ENCODE results near the gene TAOK3.
A peak's percentile ranks its signal among the peaks of the same experiment; 100 is the strongest.

The TAOK3 gene

DNA sequence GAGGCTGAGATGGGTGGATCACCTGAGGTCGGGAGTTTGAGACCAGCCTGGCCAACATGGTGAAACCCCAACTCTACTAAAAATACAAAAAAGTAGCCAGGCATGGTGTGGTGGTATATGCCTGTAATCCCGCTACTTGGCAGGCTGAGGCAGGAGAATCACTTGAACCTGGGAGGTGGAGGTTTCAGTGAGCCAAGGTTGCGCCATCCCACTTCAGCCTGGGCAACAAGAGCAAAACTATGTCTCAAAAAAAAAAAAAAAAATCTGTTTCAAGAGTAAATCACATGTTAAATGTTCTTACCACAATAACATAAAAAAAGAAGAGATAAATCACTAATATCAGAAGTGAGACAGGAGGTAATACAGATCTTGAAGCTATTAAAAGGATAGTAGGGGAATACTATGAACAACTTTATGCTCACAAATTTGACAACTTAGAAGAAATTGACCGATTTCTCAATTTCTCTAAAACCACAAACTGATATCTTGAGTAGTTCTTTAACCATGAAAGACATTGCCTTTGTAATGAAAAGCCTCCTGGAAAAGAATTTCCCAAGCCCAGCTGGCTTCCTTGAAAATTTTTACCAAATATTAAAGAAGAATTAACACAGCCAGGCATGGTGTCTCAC lies 37.7 kb downstream of the TAOK3 start:
- no peak for DNase-seq

- no peak for DNase-seq
These were observed 38.5 kb downstream of the TAOK3 start for GRCh38 chr12:118334241-118334640.

DNA sequence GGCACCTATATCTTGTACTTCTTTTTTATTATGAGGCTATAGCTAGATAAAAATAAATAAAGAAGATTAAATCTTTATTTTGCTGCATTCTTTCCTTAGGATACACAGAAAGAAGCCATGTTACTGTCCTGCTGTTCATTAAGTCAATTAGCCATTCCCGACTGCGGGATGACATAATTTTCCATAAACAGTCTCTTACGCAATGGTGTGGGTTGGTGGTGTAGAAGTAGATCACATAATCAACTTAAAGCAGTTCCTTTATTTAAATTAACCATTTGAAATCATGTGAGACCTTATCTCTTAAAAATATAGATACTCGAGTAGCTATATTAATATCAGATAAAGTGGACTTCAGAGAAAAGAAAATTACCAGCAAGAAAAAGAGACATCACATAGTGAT lies 40.2 kb downstream of the TAOK3 start:
- no peak for DNase-seq

DNA sequence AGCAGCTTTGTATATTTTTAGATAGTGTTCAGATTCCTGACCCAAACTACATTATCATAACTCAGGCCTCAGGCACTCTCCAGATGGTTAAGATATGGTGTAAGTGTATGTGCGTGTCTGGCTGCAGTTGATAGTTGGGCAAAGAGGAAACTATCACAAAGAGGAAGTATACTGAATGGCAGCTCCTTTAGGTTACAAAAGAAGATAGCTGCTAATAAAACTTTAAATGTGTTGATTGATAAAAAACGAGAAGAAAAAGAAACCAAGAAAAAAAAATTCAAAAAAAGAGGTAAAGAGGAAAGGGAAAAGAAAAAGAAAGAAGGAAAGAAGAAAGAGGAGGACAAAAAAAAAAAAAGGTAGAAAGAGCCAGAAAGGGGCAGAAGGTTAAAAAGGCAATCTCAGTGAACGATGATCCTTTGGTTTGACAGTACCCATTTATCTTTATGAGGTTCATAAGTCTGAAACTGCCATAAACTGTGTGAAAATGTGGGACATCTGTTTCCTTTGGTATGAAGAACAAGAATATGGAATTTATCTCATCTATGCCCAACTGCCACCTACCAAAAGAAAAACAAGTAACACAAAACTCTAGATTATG lies 42.2 kb downstream of the TAOK3 start:
- no peak for DNase-seq

DNA sequence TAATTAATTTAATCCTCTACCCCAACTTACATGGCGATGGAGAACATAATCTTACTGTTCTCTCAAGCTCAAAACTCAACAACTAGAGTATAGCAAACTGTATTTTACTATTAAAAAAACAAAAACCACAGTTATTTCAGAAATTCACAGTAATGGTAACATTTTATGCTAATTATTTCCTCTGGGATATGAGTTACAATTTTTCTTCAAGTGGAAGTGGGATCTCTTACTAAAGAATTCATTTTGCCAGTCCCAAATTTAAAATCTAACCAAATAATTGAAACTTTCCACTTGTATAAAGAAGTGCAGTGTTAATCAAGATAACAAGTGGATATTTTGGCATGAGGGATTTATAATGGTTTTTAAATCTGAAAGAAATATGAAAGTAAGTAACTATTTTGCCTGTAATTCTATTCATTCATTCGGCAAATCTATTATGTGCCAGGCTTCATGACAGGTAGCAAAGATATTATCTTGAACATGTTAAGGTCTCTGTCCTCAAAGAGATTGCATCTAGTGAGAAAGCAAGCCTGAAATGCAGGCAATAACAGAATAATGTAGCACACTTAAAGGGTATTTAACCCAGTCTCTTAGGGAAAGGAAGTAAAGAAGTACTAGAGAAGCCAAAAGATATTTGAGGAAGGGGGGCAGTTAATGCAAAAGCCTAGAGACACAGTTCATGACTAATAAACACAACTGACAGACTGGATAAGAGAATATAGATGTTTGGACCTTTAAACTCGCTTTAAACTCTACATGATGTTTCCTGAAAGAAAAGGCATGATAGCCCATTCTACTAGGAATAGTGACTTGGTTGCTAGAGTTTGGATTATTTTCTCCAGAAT lies 44.0 kb downstream of the TAOK3 start:
- DNase-seq, result no peak

DNA sequence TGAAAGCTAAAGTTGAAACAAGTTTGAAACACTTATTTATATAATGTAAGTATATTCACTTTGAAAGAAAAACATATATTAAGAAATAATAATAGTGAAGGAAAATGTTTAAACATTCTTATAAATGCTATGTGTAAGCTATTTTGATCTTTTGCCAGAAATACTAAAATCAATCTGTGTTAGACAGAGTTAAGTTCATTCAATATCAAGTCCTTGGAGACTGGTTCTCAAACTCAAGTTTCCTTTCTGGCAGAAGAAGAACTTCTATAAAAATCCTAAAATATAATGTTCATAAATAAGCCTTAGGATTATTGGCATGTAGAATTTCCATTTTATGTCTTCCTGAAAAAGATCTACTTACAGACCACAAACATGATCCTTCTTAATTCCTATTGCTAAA lies 45.3 kb downstream of the TAOK3 start:
- no peak for DNase-seq

DNA sequence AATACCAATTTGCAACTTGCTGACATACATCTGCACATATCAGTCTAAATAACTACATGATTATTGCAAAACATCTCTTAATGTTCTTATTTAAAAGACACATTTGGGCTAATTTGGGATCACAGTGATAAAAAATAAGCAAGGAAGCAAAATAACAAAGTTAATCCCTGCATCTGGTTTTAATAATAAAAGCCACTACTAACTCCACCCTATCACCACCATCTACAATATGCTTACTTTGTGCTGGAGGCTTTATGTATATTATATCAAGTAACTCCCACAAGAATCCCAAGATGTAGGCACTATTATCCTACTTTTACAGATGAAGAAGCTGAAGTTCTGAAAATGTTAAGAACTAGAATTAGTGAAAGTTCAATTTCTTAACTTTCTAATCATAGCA lies 45.7 kb downstream of the TAOK3 start:
- no peak for DNase-seq

GRCh38 chr12:118325081-118325480 lies 47.6 kb downstream of the TAOK3 start:
- no peak for DNase-seq

DNA sequence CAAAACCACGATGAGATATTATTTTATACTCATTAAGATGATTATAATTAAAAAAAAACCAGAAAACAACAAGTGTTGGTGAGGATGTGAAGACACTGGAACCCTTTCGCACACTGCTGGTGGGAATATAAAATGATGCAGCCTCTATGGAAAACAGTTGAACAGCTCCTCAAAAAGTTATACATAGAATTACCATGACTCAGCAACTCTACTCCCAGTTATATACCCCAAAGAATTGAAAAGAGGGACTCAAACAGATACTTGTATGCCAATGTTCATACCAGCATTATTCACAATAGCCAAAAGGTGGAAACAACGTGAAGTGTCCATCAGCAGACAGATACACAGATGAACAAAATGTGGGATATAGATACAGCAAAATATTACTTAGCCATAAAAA lies 53.1 kb downstream of the TAOK3 start:
- DNase-seq, result no peak

GRCh38 chr12:118318744-118319143 lies 54.0 kb downstream of the TAOK3 start:
- DNase-seq, result no peak

- no peak for DNase-seq
These were observed 55.0 kb downstream of the TAOK3 start for GRCh38 chr12:118317729-118318128.

DNA sequence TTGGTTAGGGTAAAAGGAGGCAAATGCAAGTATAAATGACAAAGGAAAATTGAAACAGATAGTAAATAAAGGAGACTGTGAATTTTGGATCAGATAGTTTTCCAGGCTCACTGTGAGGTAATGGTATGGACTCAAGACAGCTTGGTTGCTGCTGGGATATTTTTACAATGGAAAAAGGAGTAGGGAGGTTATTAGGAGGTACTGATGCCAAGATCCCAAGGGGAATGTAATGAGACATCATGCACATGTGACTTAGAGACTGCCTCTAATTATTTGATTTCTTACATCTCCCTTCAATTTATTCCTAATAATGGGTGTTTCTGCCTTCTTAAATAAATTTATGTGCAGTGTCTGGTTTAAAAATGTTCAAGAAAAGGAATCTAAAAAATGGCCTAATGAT lies 56.9 kb downstream of the TAOK3 start:
- no peak for DNase-seq

GRCh38 chr12:118312578-118312977 lies 60.1 kb downstream of the TAOK3 start:
- peak in 1 of 5 experiments; percentile 55 for DNase-seq

- DNase-seq, result no peak
These were observed 61.0 kb downstream of the TAOK3 start for GRCh38 chr12:118311666-118312065.

GRCh38 chr12:118310320-118310719 lies 62.4 kb downstream of the TAOK3 start:
- DNase-seq, result no peak

DNA sequence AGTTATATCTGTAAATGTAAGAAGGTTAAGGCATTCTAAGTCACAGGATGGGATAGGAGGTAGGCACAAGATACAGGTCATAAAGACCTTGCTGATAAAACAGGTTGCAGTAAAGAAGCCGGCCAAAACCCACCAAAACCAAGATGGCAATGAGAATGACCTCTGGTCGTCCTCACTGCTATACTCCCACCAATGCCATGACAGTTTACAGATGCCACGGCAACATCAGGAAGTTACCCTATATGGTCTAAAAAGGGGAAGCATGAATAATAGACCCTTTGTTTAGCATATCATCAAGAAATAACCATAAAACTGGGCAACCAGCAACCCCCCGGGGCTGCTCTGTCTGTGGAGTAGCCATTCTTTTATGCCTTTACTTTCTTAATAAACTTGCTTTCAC lies 64.7 kb downstream of the TAOK3 start:
- DNase-seq, result peak in 1 of 5 experiments; percentile 30

DNA sequence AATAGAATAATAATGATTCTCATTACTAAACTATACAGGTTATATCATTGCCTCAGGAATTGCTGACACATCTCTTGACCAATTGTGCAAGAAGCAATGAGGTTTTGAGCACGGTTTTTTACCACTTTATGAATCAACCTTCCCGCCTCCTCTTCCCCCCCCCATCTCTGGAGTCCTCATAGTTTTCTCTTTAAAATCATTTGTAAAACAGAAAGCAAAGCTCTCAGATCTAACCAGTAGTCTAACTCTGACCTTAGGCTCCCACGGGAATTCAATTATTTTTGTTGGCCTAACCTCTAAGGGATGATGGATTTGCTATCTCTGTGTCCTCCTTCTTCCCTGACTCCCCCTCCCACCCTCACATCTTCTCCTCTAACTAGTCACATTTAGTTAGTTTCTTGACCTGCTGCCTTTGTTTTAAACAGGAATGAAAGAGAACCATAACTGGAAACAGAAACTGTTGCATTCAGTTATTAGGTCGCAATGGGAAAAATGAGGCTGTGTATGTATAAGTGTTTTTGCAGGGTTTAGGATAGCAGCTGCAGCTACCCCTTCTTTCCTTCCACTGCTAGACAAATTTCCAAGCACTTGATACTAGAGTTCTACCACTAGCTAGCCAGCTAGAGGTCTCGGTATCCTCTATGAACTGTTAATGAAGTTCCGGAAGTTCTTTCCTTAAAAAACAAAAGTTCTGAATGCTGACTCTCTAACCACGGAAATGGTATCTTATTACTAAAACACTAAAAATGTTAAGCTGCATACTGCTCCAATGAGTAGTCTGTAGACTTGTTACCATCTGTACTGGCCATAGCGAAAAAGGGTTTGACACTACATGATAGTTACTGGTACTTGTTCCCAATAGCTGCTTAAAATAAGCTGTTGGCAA lies 65.4 kb downstream of the TAOK3 start:
- DNase-seq, result peak in 2 of 5 experiments; percentile 13 to 75

GRCh38 chr12:118304093-118304492 lies 68.6 kb downstream of the TAOK3 start:
- DNase-seq, result peak in 1 of 5 experiments; percentile 8

DNA sequence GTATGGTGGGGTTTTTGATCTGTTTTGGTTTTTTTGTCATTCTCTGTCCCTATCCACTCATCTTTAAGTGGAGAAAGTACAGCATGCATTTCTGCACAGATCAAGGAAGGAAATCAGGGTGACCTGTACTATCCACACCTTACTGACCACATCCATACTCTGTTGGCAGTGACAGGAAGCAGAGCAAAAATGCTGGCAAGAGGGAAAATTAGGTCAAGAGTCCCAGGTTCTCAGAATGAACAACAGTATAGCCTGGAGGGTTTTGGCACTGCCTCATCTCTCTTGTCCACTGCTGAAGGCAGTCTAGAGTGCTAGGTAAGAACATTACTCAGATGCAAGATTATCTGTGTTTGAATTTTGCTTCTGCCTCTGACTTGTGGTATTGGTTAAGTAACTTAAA lies 70.7 kb downstream of the TAOK3 start:
- peak in 1 of 5 experiments; percentile 27 for DNase-seq

GRCh38 chr12:118299791-118300460 lies 72.8 kb downstream of the TAOK3 start:
- no peak for DNase-seq

DNA sequence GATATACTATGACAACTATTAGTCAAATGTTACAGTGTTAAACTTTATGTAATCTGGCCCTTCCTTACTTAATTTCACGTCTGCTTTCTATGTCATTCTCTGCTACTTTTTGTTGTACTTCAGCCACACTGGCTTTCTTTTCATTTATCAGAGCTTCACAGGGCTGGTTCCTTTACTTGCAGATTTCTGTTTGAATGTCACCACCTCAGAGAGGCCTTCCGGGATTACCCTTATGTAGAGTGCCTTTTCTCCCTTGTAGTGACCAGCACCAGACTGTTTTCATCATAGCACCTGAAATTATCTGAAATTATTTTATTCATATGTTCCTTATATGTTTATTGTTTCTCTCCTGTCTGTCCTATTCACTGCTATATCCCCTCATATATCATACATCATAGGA lies 75.4 kb downstream of the TAOK3 start:
- no peak for DNase-seq

DNA sequence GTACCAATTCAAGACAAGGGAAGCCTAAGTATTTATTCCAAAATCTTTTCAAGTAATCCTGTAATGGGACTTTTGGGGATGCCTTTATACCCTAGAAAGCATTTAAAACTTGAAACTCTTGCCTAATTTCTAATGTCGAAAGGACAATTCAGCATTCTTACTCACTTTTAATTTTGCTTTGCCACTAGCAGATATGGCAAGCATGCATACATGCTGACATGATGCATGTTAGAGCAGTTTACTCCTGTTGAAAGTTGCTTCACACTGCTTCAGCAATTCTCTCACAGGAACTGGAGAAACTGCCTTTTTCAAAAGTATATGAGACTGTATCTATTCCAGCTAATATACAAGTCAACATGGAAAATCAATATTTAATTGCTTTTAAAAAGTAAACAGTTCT lies 79.9 kb downstream of the TAOK3 start:
- no peak for DNase-seq
